Uterus (tissue), 4 donors: Measurements from ENCODE around the gene GNG7. TPM values are rescaled to one million over a fixed set of nuclear protein-coding genes. Genes with fewer than 3 reads are reported as not detected.

Experiments
- DNase-seq, 2 donors: peaks; one replicate each; pipeline ENCODE4 v3.0.0-alpha.2; 2019 to 2020
- H3K27ac ChIP-seq, 2 donors: fragments of 200-600 bp; sonication (generic); 1 replicate in 1 of 2; 2 replicates in 1 of 2; pipeline ENCODE4 v1.5.1; 2016 to 2018
- H3K27me3 ChIP-seq, 2 donors: fragments of 200-600 bp; sonication (generic); one replicate each; pipeline ENCODE4 v1.5.1; 2018 to 2019; ENCODE audit warnings: control low read depth in 1 of 2
- H3K36me3 ChIP-seq, 2 donors: fragments of 200-600 bp; sonication (generic); one replicate each; pipeline ENCODE4 v1.5.1; 2019; ENCODE audit warnings: control low read depth in 1 of 2
- H3K4me1 ChIP-seq, 2 donors: fragments of 200-600 bp; sonication (generic); one replicate each; pipeline ENCODE4 v1.5.1; 2018 to 2019; ENCODE audit warnings: control low read depth in 1 of 2
- H3K4me3 ChIP-seq, 2 donors: fragments of 200-600 bp; sonication (generic); 1 replicate in 1 of 2; 2 replicates in 1 of 2; pipeline ENCODE4 v1.5.1; 2018 to 2019; ENCODE audit warnings: mild to moderate bottlenecking in 1 of 2
- H3K9me3 ChIP-seq, 2 donors: fragments of 200-600 bp; sonication (generic); one replicate each; pipeline ENCODE4 v1.5.1; 2019; ENCODE audit warnings: control low read depth in 1 of 2
- CTCF ChIP-seq, 4 experiments: fragments of 200-600 bp in 2 of 4; fragments of 450-650 bp in 2 of 4; sonication (generic) in 2 of 4; IDR thresholded peaks; one replicate each; pipeline ENCODE4 v1.5.1; 2016 to 2019; ENCODE audit warnings: antibody characterized with exemption in 4 of 4, mild to moderate bottlenecking in 2 of 4, moderate library complexity in 1 of 4
- POLR2A ChIP-seq, 2 donors: fragments of 450-650 bp; IDR thresholded peaks; one replicate each; pipeline ENCODE4 v1.6.1; 2016; ENCODE audit warnings: antibody characterized with exemption in 2 of 2, mild to moderate bottlenecking in 1 of 2, moderate library complexity in 1 of 2
- intact Hi-C: fragments of 100-400 bp; cut with DNase I; formaldehyde crosslinking; loops from one replicate; pipeline ENCODE4 v1.15.1; 2023; ENCODE audit warnings: low total_unique reads
- total RNA-seq, 4 donors: library from RNA; depleted of rRNA in 3 of 4; stranded (reverse); fragments of >200 nt in 3 of 4; gene quantifications; one replicate each; pipeline versions ENCODE4 v1.1.0 to v1.2.4, GENCODE V29; 2014 to 2023
- donor health status: DM: yes; HTN: yes; CAD: no.

The GNG7 gene
- total RNA-seq, 4 donors from 2014 or later, result 0.88 to 11.1 (median 3.2) TPM

- Histone ChIP-seq H3K4me1 (no peaks in the 10 kb centered on the region), H3K9me3 (no peaks in the 10 kb centered on the region), H3K36me3 (no peaks in the 10 kb centered on the region), H3K27ac (no peak overlapping the region), H3K4me3 (no peak overlapping the region), H3K27me3 (no peaks in the 10 kb centered on the region)
- TF ChIP-seq POLR2A (IDR thresholded peaks at IDR 0.05), result no peak
- DNase-seq, result no peak
- intact Hi-C loops, result no loop called here
Measured at GRCh38 chr19:2743099-2743498, 40.6 kb upstream of the GNG7 start.

GRCh38 chr19:2740314-2740656 lies 37.8 kb upstream of the GNG7 start:
- H3K4me3 ChIP-seq, result peak overlapping the region in 1 of 2 donors; percentile 92
- intact Hi-C loops, result no loop called here
- no peak overlapping the region for H3K27ac ChIP-seq

GRCh38 chr19:2739602-2740313 lies 37.3 kb upstream of the GNG7 start, which contains the start of gene SLC39A3:
TSS of gene SLC39A3 (minus strand) at chr19:2740017. CDS start at chr19:2737257, 2,760 bp downstream.
- Histone ChIP-seq H3K4me3 (peak within 1 kb of the TSS; percentile 68 to 92), H3K27ac (peak within 1 kb of the TSS in 1 of 2 donors; percentile 73), H3K36me3 (no peaks in the 10 kb centered on the region), H3K4me1 (peaks cover 0 to 4% of the 10 kb centered on the region in 2 donors), H3K27me3 (no peaks in the 10 kb centered on the region), H3K9me3 (no peaks in the 10 kb centered on the region)
- DNase-seq, result peak; percentile 99
- peak; percentile 36 to 37 for TF ChIP-seq POLR2A (IDR thresholded peaks at IDR 0.05)
- TF ChIP-seq CTCF (IDR thresholded peaks at IDR 0.05), result peak; percentile 8 to 70 (median 46)
- intact Hi-C loops, result no loop called here

More at GRCh38 chr19:2740314-2740656, 37.8 kb upstream of the GNG7 start:
- peaks cover 0 to 4% of the 10 kb centered on the region in 2 donors for H3K4me1 ChIP-seq
- H3K36me3 ChIP-seq, result no peaks in the 10 kb centered on the region
- no peak for DNase-seq
- no peaks in the 10 kb centered on the region for H3K9me3 ChIP-seq
- no peaks in the 10 kb centered on the region for H3K27me3 ChIP-seq
- TF ChIP-seq POLR2A (IDR thresholded peaks at IDR 0.05), result no peak
- no peak for TF ChIP-seq CTCF (IDR thresholded peaks at IDR 0.05)

- no peaks in the 10 kb centered on the region for H3K27me3 ChIP-seq
- TF ChIP-seq POLR2A (IDR thresholded peaks at IDR 0.05) (no peak), CTCF (IDR thresholded peaks at IDR 0.05) (no peak)
- intact Hi-C loops, result no loop called here
- no peaks in the 10 kb centered on the region for H3K9me3 ChIP-seq
- H3K4me1 ChIP-seq, result peaks cover 0 to 4% of the 10 kb centered on the region in 2 donors
- H3K4me3 ChIP-seq, result no peak overlapping the region
- no peak overlapping the region for H3K27ac ChIP-seq
- DNase-seq, result no peak
- H3K36me3 ChIP-seq, result no peaks in the 10 kb centered on the region
Measured at GRCh38 chr19:2736550-2737190, 34.2 kb upstream of the GNG7 start.

- peaks cover 0 to 4% of the 10 kb centered on the region in 2 donors for H3K4me1 ChIP-seq
- H3K27me3 ChIP-seq, result no peaks in the 10 kb centered on the region
- no peaks in the 10 kb centered on the region for H3K9me3 ChIP-seq
- H3K4me3 ChIP-seq, result no peak overlapping the region
- no peak for TF ChIP-seq POLR2A (IDR thresholded peaks at IDR 0.05)
- no peak for TF ChIP-seq CTCF (IDR thresholded peaks at IDR 0.05)
- H3K36me3 ChIP-seq, result no peaks in the 10 kb centered on the region
- no peak overlapping the region for H3K27ac ChIP-seq
- DNase-seq, result no peak
- intact Hi-C loops, result no loop called here
Measured at GRCh38 chr19:2735374-2735773, 32.9 kb upstream of the GNG7 start.
